MM.1S (cell line): ENCODE measurements around the gene KNOP1.

Experiments used
- DNase-seq: peaks from one replicate; pipeline ENCODE4 v3.0.0-alpha.2; 2015
- H2AFZ ChIP-seq: fragments of 300-600 bp; sonication (generic); 2 replicates; pipeline ENCODE4 v1.6.0; 2016; ENCODE audit warnings: antibody characterized with exemption, low read length
- H3F3A ChIP-seq: fragments of 300-600 bp; sonication (generic); 2 replicates; pipeline ENCODE4 v1.6.1; 2016; ENCODE audit warnings: mild to moderate bottlenecking, antibody characterized with exemption, low read length, moderate library complexity, mixed read lengths; ENCODE audit not compliant: insufficient read depth
- H3K27ac ChIP-seq: fragments of 300-600 bp; sonication (generic); 2 replicates; pipeline ENCODE4 v1.5.1; 2016; ENCODE audit warnings: mild to moderate bottlenecking, low read length
- H3K27me3 ChIP-seq: fragments of 300-600 bp; sonication (generic); replicated peaks from 2 replicates; pipeline ENCODE4 v1.6.0; 2016; ENCODE audit warnings: low read length; ENCODE audit not compliant: insufficient read depth
- H3K36me3 ChIP-seq: fragments of 300-600 bp; sonication (generic); replicated peaks from 2 replicates; pipeline ENCODE4 v1.6.1; 2016; ENCODE audit warnings: mild to moderate bottlenecking, low read length, mixed read lengths; ENCODE audit not compliant: insufficient read depth
- H3K4me1 ChIP-seq: fragments of 300-600 bp; sonication (generic); 2 replicates; pipeline ENCODE4 v1.6.1; 2016; ENCODE audit warnings: low read length, mixed read lengths
- H3K4me2 ChIP-seq: fragments of 300-600 bp; sonication (generic); 2 replicates; pipeline ENCODE4 v1.6.0; 2016; ENCODE audit warnings: low read depth, low read length
- H3K4me3 ChIP-seq: fragments of 300-600 bp; sonication (generic); 2 replicates; pipeline ENCODE4 v1.5.1; 2016; ENCODE audit warnings: low read length, mixed read lengths
- H3K79me2 ChIP-seq: fragments of 300-600 bp; sonication (generic); 2 replicates; pipeline ENCODE4 v1.6.1; 2016; ENCODE audit warnings: mixed run types, low read length, mixed read lengths
- H3K9ac ChIP-seq: fragments of 300-600 bp; sonication (generic); 2 replicates; pipeline ENCODE4 v1.6.1; 2016; ENCODE audit warnings: low read length, mixed read lengths
- H3K9me2 ChIP-seq: fragments of 300-600 bp; sonication (generic); replicated peaks from 2 replicates; pipeline ENCODE4 v1.6.1; 2016; ENCODE audit warnings: mild to moderate bottlenecking, low read length, mixed read lengths; ENCODE audit not compliant: insufficient read depth
- H3K9me3 ChIP-seq: fragments of 300-600 bp; sonication (generic); replicated peaks from 2 replicates; pipeline ENCODE4 v1.6.1; 2016; ENCODE audit warnings: mild to moderate bottlenecking, low read length, mixed read lengths; ENCODE audit not compliant: insufficient read depth
- H4K20me1 ChIP-seq: fragments of 300-600 bp; sonication (generic); 2 replicates; pipeline ENCODE4 v1.6.1; 2016; ENCODE audit warnings: mild to moderate bottlenecking, low read length, moderate library complexity, mixed read lengths; ENCODE audit not compliant: insufficient read depth
- CTCF ChIP-seq: fragments of 300-600 bp; sonication (generic); IDR thresholded peaks from 2 replicates; pipeline ENCODE4 v1.5.1; 2016; ENCODE audit warnings: antibody characterized with exemption, low read length, mixed read lengths
- EZH2 ChIP-seq: fragments of 300-600 bp; sonication (generic); optimal IDR thresholded peaks from 2 replicates; pipeline ENCODE3; 2017; ENCODE audit warnings: low read depth, mild to moderate bottlenecking, antibody characterized with exemption, low read length, mixed read lengths
- EZH2phosphoT487 ChIP-seq: fragments of 300-600 bp; sonication (generic); IDR thresholded peaks from 2 replicates; pipeline ENCODE4 v1.6.1; 2018; ENCODE audit warnings: antibody characterized with exemption, low read length

The KNOP1 gene

DNA sequence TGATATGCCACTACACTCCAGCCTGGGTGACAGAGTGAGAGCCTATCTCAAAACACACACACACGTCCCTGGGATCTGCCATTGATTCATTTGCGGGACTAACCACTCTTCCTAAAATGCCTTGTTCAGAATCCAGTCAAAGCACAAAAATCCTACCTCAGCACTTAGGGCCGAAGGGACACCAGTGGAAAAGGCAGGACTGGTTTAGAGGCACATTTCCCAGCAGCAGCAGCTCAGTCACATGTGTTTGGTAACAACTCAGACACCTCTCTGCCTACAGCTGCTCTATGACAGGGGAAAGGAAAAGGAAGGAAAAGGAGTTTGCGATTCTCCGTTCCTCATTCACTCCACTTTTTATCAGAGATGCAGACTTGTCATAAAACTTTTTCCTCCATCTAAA, 12.2 kb downstream of the KNOP1 start:
- Histone ChIP-seq H3K36me3 (no peaks in the 10 kb centered on the region), H3K4me3 (no peak overlapping the region), H3F3A (no peaks in the 10 kb centered on the region), H2AFZ (no peak overlapping the region), H3K9ac (no peak overlapping the region), H3K4me2 (no peak overlapping the region), H3K9me2 (no peaks in the 10 kb centered on the region), H3K79me2 (no peaks in the 10 kb centered on the region), H3K4me1 (no peaks in the 10 kb centered on the region), H3K27me3 (no peaks in the 10 kb centered on the region), H4K20me1 (no peaks in the 10 kb centered on the region), H3K27ac (no peak overlapping the region), H3K9me3 (no peaks in the 10 kb centered on the region)
- no peak for DNase-seq
- TF ChIP-seq EZH2phosphoT487 = no peak
- TF ChIP-seq CTCF = no peak
- no peak for TF ChIP-seq EZH2

GRCh38 chr16:19705146-19705501, 12.9 kb downstream of the KNOP1 start:
- DNase-seq = no peak

DNA sequence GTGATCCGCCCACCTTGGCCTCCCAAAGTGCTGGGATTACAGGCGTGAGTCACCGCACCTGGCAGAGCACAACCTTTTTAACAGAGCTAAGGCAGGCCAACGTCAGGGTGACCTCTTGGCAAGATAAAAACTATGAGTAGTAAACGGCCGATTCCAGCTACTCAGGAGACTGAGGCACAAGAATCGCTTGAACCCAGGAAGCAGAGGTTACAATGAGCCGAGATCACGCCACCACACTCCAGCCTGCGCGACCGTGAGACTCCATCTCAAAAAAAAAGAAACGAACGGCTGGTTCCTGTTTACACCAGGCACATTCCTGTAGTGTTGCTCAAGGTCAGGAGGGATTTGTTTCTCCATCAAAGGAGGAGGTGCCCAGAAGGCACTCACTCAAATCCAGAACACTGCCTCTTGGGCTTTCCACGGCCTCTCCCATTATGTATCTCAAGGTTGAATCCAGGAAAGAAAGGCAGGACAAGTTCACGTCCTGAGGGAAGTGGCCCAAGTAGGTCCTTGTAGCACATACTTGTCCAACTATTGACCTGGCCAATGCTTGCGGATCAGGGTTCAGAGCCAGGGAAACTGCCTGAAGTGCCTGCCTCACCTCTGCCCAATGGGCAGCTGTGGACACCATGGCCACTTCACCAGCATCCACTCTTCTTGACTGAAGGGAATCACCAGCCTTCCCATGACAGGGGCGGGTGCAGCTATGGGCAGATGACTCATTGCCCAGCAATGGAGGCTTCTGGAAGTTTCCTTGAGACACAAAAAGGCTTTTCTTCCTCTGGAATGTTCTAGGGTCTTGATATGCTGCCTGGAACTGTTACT, 13.5 kb downstream of the KNOP1 start:
- no peaks in the 10 kb centered on the region for H3K4me1 ChIP-seq
- no peak for DNase-seq
- no peak overlapping the region for H3K4me2 ChIP-seq
- no peaks in the 10 kb centered on the region for H3K79me2 ChIP-seq
- H3K27ac ChIP-seq = no peak overlapping the region
- no peak overlapping the region for H3K4me3 ChIP-seq
- H2AFZ ChIP-seq = no peak overlapping the region
- H3K9me3 ChIP-seq = no peaks in the 10 kb centered on the region
- H3K9me2 ChIP-seq = no peaks in the 10 kb centered on the region
- no peaks in the 10 kb centered on the region for H3K27me3 ChIP-seq
- no peaks in the 10 kb centered on the region for H3F3A ChIP-seq
- H4K20me1 ChIP-seq = no peaks in the 10 kb centered on the region
- H3K9ac ChIP-seq = no peak overlapping the region
- TF ChIP-seq CTCF (no peak), EZH2 (no peak), EZH2phosphoT487 (no peak)
- H3K36me3 ChIP-seq = no peaks in the 10 kb centered on the region

More at GRCh38 chr16:19705146-19705501, 12.9 kb downstream of the KNOP1 start:
- H3K9me2 ChIP-seq = no peaks in the 10 kb centered on the region
- no peak overlapping the region for H3K27ac ChIP-seq
- H3K36me3 ChIP-seq = no peaks in the 10 kb centered on the region
- H3K27me3 ChIP-seq = no peaks in the 10 kb centered on the region
- H3K4me2 ChIP-seq = no peak overlapping the region
- no peaks in the 10 kb centered on the region for H4K20me1 ChIP-seq
- no peaks in the 10 kb centered on the region for H3K9me3 ChIP-seq
- H3K4me3 ChIP-seq = no peak overlapping the region
- no peaks in the 10 kb centered on the region for H3F3A ChIP-seq
- no peaks in the 10 kb centered on the region for H3K79me2 ChIP-seq
- H3K4me1 ChIP-seq = no peaks in the 10 kb centered on the region
- H2AFZ ChIP-seq = no peak overlapping the region
- no peak for TF ChIP-seq EZH2phosphoT487
- no peak for TF ChIP-seq CTCF
- no peak for TF ChIP-seq EZH2
- no peak overlapping the region for H3K9ac ChIP-seq
